ENCODE data around the gene EXTL1. TPM values are rescaled to one million over a fixed set of nuclear protein-coding genes. Genes with fewer than 3 reads are reported as not detected.

EXTL1 gene
- total and polyA plus RNA-seq, 2 of the 4 experiments (the other 2 are of a cell fraction) = 0.90 to 5.2 TPM

DNA sequence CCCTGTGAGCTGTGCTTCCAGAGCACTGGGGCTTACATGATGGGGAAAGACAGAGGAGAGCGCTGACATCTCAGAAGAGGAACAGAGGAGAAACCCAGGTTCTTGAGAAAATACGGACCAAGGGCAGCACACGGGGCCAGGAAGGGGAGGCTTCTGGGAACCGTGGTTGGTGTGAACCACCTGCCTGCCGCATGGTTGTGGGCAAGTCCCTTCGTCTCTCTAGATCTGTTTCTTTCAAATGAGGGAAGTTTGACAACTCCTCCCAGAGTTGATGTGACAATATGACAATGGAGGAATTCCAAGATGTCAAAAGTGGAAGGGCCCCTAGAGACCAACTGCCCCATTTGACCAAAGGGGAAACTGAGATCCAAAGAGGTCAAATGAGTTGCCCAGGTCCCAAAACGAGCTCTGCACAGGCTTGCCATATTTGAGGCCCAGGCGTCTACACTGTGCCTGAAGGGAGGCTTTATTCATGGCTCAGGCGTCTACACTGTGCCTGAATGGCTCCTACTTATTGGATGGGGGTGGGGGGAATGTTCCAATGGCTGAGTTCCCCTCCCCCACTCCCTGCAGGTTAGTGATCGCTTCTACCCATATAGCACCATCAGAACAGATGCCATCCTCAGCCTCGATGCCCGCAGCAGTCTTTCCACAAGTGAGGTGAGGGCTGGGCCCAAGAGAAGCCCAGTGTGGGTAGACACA, 11.2 kb downstream of the EXTL1 start:
- dilution Hi-C loops (cut with HindIII; ENCODE audit: low sequenced_read_pairs, unreplicated experiment) (no loop called here), in situ Hi-C loops (cut with MboI; ENCODE audit: low sequenced_read_pairs) (no loop called here), intact Hi-C loops (cut with micrococcal nuclease) (no loop called here)
- Histone ChIP-seq H3K4me1 (ENCODE audit: control insufficient read depth, insufficient read depth, low read length) (peaks cover 6% of the 10 kb centered on the region), H2AK5ac (ENCODE audit: low read depth, low read length) (no peak overlapping the region), H3K56ac (ENCODE audit: extremely low read depth, insufficient read depth, low read length) (no peak overlapping the region), H3K4me2 (ENCODE audit: low read depth, low read length) (no peak overlapping the region), H4K91ac (ENCODE audit: insufficient read depth, low read depth, low read length) (no peak overlapping the region), H4K20me1 (ENCODE audit: insufficient read depth, low read length) (no peaks in the 10 kb centered on the region), H3K27ac (ENCODE audit: insufficient read depth, low read length) (no peak overlapping the region), H3K27me3 (ENCODE audit: control insufficient read depth, insufficient read depth, low read length) (peaks cover 3% of the 10 kb centered on the region; the same call in 1 of the 2 replicates), H3K4ac (ENCODE audit: low read depth, low read length) (no peak overlapping the region), H2BK20ac (ENCODE audit: low read depth, low read length) (no peak overlapping the region), H3K18ac (ENCODE audit: low read depth, low read length) (no peak overlapping the region), H3K4me3 (ENCODE audit: insufficient read depth, low read depth, low read length) (no peak overlapping the region), H2AK9ac (replicated peaks; ENCODE audit: low read depth, low read length, poor library complexity) (no peak overlapping the region), H3K36me3 (ENCODE audit: control insufficient read depth, insufficient read depth, low read length) (no peaks in the 10 kb centered on the region), H3K9me3 (ENCODE audit: control insufficient read depth, insufficient read depth, low read length) (no peaks in the 10 kb centered on the region), H3K79me1 (ENCODE audit: low read depth in 1 of 2, low read length in 2 of 2) (no peaks in the 10 kb centered on the region), H3K14ac (replicated peaks; ENCODE audit: low read depth, low read length) (no peak overlapping the region), H3K9me1 (ENCODE audit: insufficient read depth, low read length) (0 out of 2 replicates have a peak, but pooled peaks cover 3% of the 10 kb centered on the region), H4K5ac (ENCODE audit: low read depth, low read length) (no peak overlapping the region), H3K23ac (ENCODE audit: low read depth, low read length) (no peak overlapping the region), H4K8ac (ENCODE audit: low read depth in 2 of 2, low read length in 2 of 2) (no peak overlapping the region), H2AFZ (replicated peaks; ENCODE audit: low read length, poor library complexity) (no peak overlapping the region), H3K9ac (ENCODE audit: low read depth, low read length) (no peak overlapping the region), H2BK120ac (ENCODE audit: low read depth, low read length) (no peak overlapping the region), H2BK15ac (ENCODE audit: low read depth, low read length) (no peak overlapping the region), H2BK5ac (ENCODE audit: low read depth, low read length, poor library complexity, severe bottlenecking) (no peak overlapping the region)
- POLR2A ChIA-PET (ENCODE audit: unreplicated experiment) = no interaction called here
- WGBS, 2 experiments (ENCODE audit: extremely low coverage in 2 of 2, insufficient read length in 1 of 2) = 100% methylated on average over 1 of the region's 12 CpGs; no CpG with 5 or more reads in 1 of the 2 experiments
- TF ChIP-seq MXI1 (IDR thresholded peaks at IDR 0.05; ENCODE audit: borderline replicate concordance, low read depth, low read length) = no peak
- no peak for TF ChIP-seq MAFK (IDR thresholded peaks at IDR 0.05; ENCODE audit: low read depth, low read length)
- TF ChIP-seq FOS (IDR thresholded peaks at IDR 0.05; ENCODE audit: low read depth, low read length) = no peak
- TF ChIP-seq POLR2A (IDR thresholded peaks at IDR 0.05; ENCODE audit: low read depth, low read length) = no peak
- TF ChIP-seq CEBPB (IDR thresholded peaks at IDR 0.05; ENCODE audit: low read depth, low read length) = no peak
- TF ChIP-seq RCOR1 (IDR thresholded peaks at IDR 0.05; ENCODE audit: insufficient replicate concordance, low read length) = no peak
- no peak for TF ChIP-seq MAZ (IDR thresholded peaks at IDR 0.05; ENCODE audit: borderline replicate concordance, low read depth, low read length)
- no peak for TF ChIP-seq BHLHE40 (IDR thresholded peaks at IDR 0.05; ENCODE audit: low read depth, low read length)
- no peak for TF ChIP-seq CHD1 (IDR thresholded peaks at IDR 0.05; ENCODE audit: low read depth, low read length)
- no peak for TF ChIP-seq RAD21 (IDR thresholded peaks at IDR 0.05; ENCODE audit: low read length)
- no peak for TF ChIP-seq ELK1 (IDR thresholded peaks at IDR 0.05; ENCODE audit: borderline replicate concordance, low read depth, low read length)
- TF ChIP-seq RFX5 (IDR thresholded peaks at IDR 0.05; ENCODE audit: low read depth, low read length) = no peak
- TF ChIP-seq NFE2L2 (IDR thresholded peaks at IDR 0.05; ENCODE audit: low read depth, low read length) = no peak
- DNase-seq (no peak), ATAC-seq (ENCODE audit: low read depth) (no peak)
- CTCF ChIA-PET = no interaction called here
- no TSS peak for BruUV-seq (replicated peaks)

All from IMR-90 (cell line).